Measurements from ENCODE around the gene NTM.

The NTM gene

DNA sequence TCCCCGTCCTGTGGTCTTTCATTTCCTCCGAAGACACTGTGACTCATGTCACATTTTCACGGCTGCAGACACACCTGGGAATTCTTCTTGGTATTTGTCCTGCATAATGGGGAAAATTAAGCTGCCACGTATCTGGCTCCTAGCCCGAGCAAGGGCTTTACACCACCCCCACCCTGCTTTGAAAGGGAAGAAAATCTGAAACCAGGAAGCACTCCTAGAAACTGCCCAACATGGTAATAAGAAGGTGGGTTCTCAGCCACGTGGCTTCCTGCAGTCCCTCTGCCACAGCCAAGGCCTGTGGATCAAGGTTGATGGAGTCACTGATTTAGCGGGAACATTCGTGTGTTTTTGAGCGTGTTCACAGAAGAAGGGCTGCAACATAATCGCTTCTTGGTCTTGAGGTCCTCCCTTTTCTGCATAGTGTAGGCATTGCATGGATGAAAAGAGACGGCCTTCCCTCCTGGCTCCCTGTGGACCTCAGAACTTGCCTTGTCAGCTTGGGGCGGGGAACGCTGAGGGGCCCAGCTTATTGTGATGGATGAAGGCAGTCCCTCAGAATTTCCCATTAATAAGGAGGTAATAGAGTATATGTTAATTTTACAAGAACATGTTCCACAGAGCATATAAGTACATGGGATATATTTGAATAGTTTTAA is 292.0 kb downstream of the NTM start:
- TF ChIP-seq EZH2 (IDR thresholded peaks at IDR 0.05; ENCODE audit: borderline replicate concordance, low read length): no peak
- TF ChIP-seq, protein P1, sequence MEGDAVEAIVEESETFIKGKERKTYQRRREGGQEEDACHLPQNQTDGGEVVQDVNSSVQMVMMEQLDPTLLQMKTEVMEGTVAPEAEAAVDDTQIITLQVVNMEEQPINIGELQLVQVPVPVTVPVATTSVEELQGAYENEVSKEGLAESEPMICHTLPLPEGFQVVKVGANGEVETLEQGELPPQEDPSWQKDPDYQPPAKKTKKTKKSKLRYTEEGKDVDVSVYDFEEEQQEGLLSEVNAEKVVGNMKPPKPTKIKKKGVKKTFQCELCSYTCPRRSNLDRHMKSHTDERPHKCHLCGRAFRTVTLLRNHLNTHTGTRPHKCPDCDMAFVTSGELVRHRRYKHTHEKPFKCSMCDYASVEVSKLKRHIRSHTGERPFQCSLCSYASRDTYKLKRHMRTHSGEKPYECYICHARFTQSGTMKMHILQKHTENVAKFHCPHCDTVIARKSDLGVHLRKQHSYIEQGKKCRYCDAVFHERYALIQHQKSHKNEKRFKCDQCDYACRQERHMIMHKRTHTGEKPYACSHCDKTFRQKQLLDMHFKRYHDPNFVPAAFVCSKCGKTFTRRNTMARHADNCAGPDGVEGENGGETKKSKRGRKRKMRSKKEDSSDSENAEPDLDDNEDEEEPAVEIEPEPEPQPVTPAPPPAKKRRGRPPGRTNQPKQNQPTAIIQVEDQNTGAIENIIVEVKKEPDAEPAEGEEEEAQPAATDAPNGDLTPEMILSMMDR (IDR thresholded peaks at IDR 0.05; ENCODE audit: low read length): no peak
- no peak overlapping the region for H3K9ac ChIP-seq (ENCODE audit: low read length)
- H3K27ac ChIP-seq (ENCODE audit: low read depth, low read length, poor library complexity, severe bottlenecking): no peak overlapping the region
- no peaks in the 10 kb centered on the region for H3K4me1 ChIP-seq (ENCODE audit: insufficient read depth, low read length, severe bottlenecking)
- H3K9me3 ChIP-seq (ENCODE audit: low read length): no peaks in the 10 kb centered on the region
- no peaks in the 10 kb centered on the region for H3K9me2 ChIP-seq (ENCODE audit: low read depth, low read length)
- H3K4me2 ChIP-seq (ENCODE audit: low read length): no peak overlapping the region
- H2AFZ ChIP-seq (ENCODE audit: low read length): no peak overlapping the region
- H3K27me3 ChIP-seq (ENCODE audit: insufficient read depth, low read length): no peaks in the 10 kb centered on the region
- no peaks in the 10 kb centered on the region for H3K79me2 ChIP-seq (ENCODE audit: insufficient read depth, low read length)
- no peak overlapping the region for H3K4me3 ChIP-seq (ENCODE audit: low read depth, low read length, poor library complexity, severe bottlenecking)
- no peaks in the 10 kb centered on the region for H3F3A ChIP-seq (ENCODE audit: insufficient read depth, low read length)
- H3K36me3 ChIP-seq (ENCODE audit: insufficient read depth, low read length): no peaks in the 10 kb centered on the region
- no peaks in the 10 kb centered on the region for H4K20me1 ChIP-seq (ENCODE audit: insufficient read depth, low read length)

DNA sequence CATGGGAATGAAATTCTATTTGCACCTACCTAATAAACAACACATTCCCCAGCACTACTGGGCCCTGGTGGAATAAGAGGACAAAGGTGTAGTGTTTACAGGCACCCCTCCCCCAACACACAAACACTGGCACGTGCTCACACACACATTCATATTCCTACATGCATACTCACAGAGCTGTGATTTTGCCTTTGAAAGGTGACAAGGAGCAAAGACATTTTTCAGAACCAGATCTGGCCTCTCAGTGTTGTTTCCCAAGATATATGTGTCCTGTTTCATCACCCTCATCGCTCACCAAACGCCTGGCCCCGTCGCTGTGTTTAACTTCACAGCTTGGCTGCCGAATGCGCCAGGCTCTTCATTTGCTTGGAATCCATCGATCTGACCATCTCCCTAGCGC is 292.6 kb downstream of the NTM start:
- Histone ChIP-seq H3K4me2 (ENCODE audit: low read length) (no peak overlapping the region), H3K4me1 (ENCODE audit: insufficient read depth, low read length, severe bottlenecking) (no peaks in the 10 kb centered on the region), H3K27ac (ENCODE audit: low read depth, low read length, poor library complexity, severe bottlenecking) (no peak overlapping the region), H3K9me3 (ENCODE audit: low read length) (no peaks in the 10 kb centered on the region), H3K9me2 (ENCODE audit: low read depth, low read length) (no peaks in the 10 kb centered on the region), H3F3A (ENCODE audit: insufficient read depth, low read length) (no peaks in the 10 kb centered on the region), H3K36me3 (ENCODE audit: insufficient read depth, low read length) (no peaks in the 10 kb centered on the region), H3K79me2 (ENCODE audit: insufficient read depth, low read length) (no peaks in the 10 kb centered on the region), H2AFZ (ENCODE audit: low read length) (no peak overlapping the region), H3K27me3 (ENCODE audit: insufficient read depth, low read length) (no peaks in the 10 kb centered on the region), H3K4me3 (ENCODE audit: low read depth, low read length, poor library complexity, severe bottlenecking) (no peak overlapping the region), H3K9ac (ENCODE audit: low read length) (no peak overlapping the region), H4K20me1 (ENCODE audit: insufficient read depth, low read length) (no peaks in the 10 kb centered on the region)
- TF ChIP-seq, protein P1 (IDR thresholded peaks at IDR 0.05; ENCODE audit: low read length): no peak
- TF ChIP-seq EZH2 (IDR thresholded peaks at IDR 0.05; ENCODE audit: borderline replicate concordance, low read length): no peak

DNA sequence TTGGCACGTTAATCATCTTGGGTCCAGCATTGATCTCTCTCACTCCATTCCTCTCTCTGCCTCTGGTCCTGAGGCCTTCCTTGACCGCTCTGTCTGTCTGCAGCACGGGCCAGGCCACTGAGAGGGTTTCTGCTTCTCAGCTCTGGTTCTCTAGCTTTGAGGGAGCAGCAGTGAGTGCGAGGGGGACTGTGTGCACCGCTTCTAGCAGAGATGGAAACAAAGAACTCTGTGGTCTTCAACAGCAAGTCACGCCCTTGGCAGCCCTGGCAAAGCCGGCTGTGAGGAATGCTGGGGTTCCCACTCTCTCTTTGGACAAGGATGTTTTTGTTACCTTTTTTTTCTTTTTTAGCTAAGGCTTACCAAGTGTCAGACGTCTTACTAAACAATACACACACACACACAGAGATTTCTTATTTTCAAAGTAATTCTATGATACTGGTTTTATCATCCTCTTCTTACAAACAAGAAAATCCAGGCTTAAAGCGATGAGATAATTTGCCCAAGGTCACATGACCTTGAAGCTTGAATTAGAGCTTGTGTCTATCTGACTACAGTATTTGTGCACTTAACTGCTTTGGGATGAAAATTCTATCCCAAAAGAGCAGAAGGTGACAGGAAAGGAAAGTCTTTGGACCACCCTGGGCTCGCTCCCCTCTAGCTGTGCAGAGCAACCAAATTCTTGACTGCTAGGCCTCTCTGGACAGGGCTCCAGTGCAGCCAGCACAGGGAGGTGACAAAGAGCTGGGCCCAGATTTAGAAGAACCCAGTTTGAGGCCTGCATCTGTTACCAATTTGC is 293.2 kb downstream of the NTM start:
- no peaks in the 10 kb centered on the region for H3K4me1 ChIP-seq (ENCODE audit: insufficient read depth, low read length, severe bottlenecking)
- H3K4me3 ChIP-seq (ENCODE audit: low read depth, low read length, poor library complexity, severe bottlenecking): no peak overlapping the region
- no peaks in the 10 kb centered on the region for H4K20me1 ChIP-seq (ENCODE audit: insufficient read depth, low read length)
- no peak overlapping the region for H3K9ac ChIP-seq (ENCODE audit: low read length)
- no peaks in the 10 kb centered on the region for H3F3A ChIP-seq (ENCODE audit: insufficient read depth, low read length)
- no peak overlapping the region for H2AFZ ChIP-seq (ENCODE audit: low read length)
- no peak overlapping the region for H3K27ac ChIP-seq (ENCODE audit: low read depth, low read length, poor library complexity, severe bottlenecking)
- no peaks in the 10 kb centered on the region for H3K9me3 ChIP-seq (ENCODE audit: low read length)
- no peaks in the 10 kb centered on the region for H3K27me3 ChIP-seq (ENCODE audit: insufficient read depth, low read length)
- TF ChIP-seq, protein P1 (IDR thresholded peaks at IDR 0.05; ENCODE audit: low read length): no peak
- no peak for TF ChIP-seq EZH2 (IDR thresholded peaks at IDR 0.05; ENCODE audit: borderline replicate concordance, low read length)
- H3K4me2 ChIP-seq (ENCODE audit: low read length): no peak overlapping the region
- no peaks in the 10 kb centered on the region for H3K36me3 ChIP-seq (ENCODE audit: insufficient read depth, low read length)
- H3K79me2 ChIP-seq (ENCODE audit: insufficient read depth, low read length): no peaks in the 10 kb centered on the region
- no peaks in the 10 kb centered on the region for H3K9me2 ChIP-seq (ENCODE audit: low read depth, low read length)

Data from OCI-LY1 (cell line).